ENCODE data around the gene ENTREP3.

Gene ENTREP3

DNA sequence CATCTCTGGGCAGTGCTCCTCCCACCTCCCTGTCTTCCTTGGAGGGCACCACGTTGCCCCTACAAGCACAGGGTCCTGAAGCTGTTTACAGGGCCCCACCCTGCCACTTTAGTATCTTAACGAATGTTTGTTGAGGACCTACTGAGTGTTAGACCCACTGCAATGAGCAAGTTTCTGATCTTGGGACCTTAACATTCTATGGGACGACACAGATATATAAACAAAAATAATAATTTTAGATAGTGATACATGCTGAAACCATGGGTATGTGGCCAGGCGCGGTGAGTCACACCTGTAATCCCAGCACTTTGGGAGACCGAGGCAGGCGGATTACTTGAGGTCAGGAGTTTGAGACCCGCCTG, 10.1 kb downstream of the ENTREP3 start:
- Mint-ChIP-seq H3K36me3 (ENCODE audit: low read depth) (peaks cover 16% of the 10 kb centered on the region), H3K27ac (peak overlapping the region; percentile 14), H3K9me3 (no peaks in the 10 kb centered on the region), H3K4me1 (peaks cover 53% of the 10 kb centered on the region), H3K27me3 (ENCODE audit: low read depth, poor library complexity) (no peaks in the 10 kb centered on the region), H3K4me3 (peak overlapping the region; percentile 79)
- TF ChIP-seq, protein P1, sequence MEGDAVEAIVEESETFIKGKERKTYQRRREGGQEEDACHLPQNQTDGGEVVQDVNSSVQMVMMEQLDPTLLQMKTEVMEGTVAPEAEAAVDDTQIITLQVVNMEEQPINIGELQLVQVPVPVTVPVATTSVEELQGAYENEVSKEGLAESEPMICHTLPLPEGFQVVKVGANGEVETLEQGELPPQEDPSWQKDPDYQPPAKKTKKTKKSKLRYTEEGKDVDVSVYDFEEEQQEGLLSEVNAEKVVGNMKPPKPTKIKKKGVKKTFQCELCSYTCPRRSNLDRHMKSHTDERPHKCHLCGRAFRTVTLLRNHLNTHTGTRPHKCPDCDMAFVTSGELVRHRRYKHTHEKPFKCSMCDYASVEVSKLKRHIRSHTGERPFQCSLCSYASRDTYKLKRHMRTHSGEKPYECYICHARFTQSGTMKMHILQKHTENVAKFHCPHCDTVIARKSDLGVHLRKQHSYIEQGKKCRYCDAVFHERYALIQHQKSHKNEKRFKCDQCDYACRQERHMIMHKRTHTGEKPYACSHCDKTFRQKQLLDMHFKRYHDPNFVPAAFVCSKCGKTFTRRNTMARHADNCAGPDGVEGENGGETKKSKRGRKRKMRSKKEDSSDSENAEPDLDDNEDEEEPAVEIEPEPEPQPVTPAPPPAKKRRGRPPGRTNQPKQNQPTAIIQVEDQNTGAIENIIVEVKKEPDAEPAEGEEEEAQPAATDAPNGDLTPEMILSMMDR (IDR thresholded peaks at IDR 0.05): no peak
- DNase-seq: no peak

DNA sequence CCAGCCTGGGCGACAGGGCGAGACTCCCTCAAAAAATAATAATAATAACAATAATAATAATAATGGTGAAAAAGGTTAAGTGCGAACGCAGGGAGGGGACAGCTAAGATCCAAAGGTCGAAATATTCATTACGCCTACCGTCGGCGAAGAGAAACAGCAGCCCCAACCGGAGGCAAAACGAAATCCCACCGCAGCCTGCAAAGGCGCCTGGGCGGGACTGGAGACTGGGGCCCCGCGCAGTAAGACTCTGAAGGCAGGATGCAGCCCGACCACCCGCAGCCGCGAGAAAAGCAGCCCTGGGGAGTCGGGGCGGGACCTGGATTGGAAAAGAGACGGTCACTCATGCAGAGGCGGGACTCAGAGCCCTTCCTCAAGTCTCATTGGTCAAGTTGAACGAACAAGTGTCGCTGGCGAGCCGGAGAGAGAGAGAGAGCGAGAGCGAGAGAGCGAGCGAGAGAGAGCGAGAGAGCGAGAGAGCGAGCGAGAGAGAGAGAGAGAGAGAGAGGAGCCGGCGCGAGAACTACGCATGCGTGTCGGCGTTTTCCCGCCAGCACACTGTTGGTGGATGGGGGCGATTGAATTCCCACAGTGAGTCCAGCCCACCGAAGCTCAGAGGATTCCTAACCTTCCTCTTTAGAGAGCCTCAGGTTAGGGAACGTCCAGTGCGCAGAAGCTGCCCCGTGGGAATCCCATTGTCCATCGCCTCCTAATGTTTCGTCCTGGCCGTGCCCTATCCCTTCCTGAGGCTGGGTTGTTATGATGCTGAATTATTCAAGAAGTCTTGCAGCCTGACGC, 10.7 kb downstream of the ENTREP3 start:
- Mint-ChIP-seq H3K9me3 (no peaks in the 10 kb centered on the region), H3K36me3 (ENCODE audit: low read depth) (peaks cover 16% of the 10 kb centered on the region), H3K27ac (peak overlapping the region; percentile 14), H3K27me3 (ENCODE audit: low read depth, poor library complexity) (no peaks in the 10 kb centered on the region), H3K4me3 (peak overlapping the region; percentile 79), H3K4me1 (peaks cover 53% of the 10 kb centered on the region)
- peak; percentile 94 for DNase-seq
- TF ChIP-seq, protein P1 (IDR thresholded peaks at IDR 0.05): peak; percentile 24

DNA sequence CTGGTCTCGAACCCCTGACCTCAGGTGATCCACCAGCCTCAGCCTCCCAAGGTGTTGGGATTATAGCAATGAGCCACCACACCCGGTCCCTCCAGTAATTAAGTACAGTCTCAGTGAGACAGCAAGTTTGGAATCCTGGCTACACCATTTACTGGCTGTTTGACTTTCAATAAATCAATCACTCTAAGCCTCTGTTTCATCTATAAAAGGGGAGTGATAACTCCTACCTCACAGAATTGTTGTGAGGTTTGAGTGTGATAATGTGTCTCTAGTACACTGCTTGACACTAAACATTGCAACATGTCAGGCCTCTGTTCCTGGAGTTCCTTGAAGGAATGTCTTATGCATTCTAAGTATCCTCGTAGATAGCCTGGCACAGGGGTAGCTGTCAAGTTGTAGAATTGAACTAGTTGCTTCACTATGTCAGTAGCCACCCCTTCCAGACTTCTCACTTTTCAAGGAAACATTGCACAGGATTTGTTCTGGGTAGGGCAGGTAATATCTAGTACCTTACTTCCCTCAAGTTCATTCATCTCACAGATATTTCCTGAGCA, 12.4 kb downstream of the ENTREP3 start:
- DNase-seq: no peak
- H3K36me3 Mint-ChIP-seq (ENCODE audit: low read depth): peaks cover 16% of the 10 kb centered on the region
- H3K27me3 Mint-ChIP-seq (ENCODE audit: low read depth, poor library complexity): no peaks in the 10 kb centered on the region
- H3K4me3 Mint-ChIP-seq: peak overlapping the region; percentile 79
- TF ChIP-seq, protein P1 (IDR thresholded peaks at IDR 0.05): no peak
- H3K4me1 Mint-ChIP-seq: peaks cover 53% of the 10 kb centered on the region
- H3K9me3 Mint-ChIP-seq: no peaks in the 10 kb centered on the region
- H3K27ac Mint-ChIP-seq: peak overlapping the region; percentile 85

DNA sequence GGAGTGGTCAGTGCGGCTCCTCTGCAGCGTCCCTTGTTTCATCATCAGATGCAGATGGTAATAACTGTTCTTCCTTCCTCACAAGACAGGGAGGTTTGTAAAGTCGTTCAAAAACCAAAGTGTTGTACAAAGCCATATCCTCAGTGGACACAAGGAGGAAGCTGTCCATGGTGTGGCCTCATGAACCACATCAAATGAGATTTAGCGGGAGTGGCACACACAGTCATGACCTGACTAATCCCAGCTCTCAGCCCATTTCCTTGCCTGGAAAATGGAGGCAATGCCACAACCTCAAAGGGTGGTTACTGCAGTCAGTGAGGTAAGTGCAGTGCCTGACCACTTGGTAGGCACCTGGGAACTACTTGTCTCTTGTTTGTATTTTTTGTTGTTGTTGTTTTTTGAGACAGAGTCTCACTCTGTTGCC, 13.4 kb downstream of the ENTREP3 start:
- no peak overlapping the region for H3K27ac Mint-ChIP-seq
- DNase-seq: no peak
- H3K4me3 Mint-ChIP-seq: no peak overlapping the region
- TF ChIP-seq, protein P1 (IDR thresholded peaks at IDR 0.05): no peak
- no peaks in the 10 kb centered on the region for H3K27me3 Mint-ChIP-seq (ENCODE audit: low read depth, poor library complexity)
- H3K36me3 Mint-ChIP-seq (ENCODE audit: low read depth): peaks cover 12% of the 10 kb centered on the region
- peaks cover 53% of the 10 kb centered on the region for H3K4me1 Mint-ChIP-seq
- no peaks in the 10 kb centered on the region for H3K9me3 Mint-ChIP-seq

DNA sequence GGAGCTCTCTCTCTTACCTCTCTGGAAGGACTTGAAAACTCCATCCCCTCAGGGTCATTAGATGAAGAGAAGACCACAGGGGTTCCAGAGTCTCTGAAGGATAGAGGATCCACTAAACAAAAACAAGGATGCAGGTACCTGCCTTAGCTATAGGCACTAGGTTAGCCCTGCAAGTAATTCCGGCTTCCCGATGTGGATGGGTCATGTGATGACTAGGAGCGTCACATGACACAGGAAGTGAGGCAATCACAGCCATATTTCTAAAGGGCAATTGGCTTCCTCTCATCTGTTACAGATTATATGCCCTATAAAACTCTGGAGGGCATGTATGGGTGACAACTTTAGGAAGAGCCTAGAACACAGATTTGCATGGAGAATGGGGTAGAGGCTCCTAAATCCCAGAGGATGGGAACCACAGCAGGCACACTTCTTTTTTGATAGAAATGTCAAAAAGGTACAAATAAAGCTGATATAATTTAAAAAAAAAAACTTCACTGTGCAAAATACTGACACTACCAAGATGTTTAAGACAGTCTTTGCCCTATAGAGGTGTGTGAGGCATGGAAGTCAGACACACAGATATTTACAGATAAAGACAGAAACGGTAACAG, 14.1 kb downstream of the ENTREP3 start:
- peaks cover 6% of the 10 kb centered on the region for H3K36me3 Mint-ChIP-seq (ENCODE audit: low read depth)
- TF ChIP-seq, protein P1 (IDR thresholded peaks at IDR 0.05): no peak
- peaks cover 53% of the 10 kb centered on the region for H3K4me1 Mint-ChIP-seq
- no peaks in the 10 kb centered on the region for H3K9me3 Mint-ChIP-seq
- H3K27me3 Mint-ChIP-seq (ENCODE audit: low read depth, poor library complexity): no peaks in the 10 kb centered on the region
- H3K4me3 Mint-ChIP-seq: peak overlapping the region; percentile 86
- peak overlapping the region; percentile 65 for H3K27ac Mint-ChIP-seq
- DNase-seq: peak; percentile 52

All from nephron progenitor cell (in vitro differentiated cells).